Inferior parietal cortex (tissue), 1 donor: ENCODE measurements around the gene SNTN.

Source experiments
- DNase-seq: peaks from one replicate; pipeline ENCODE4 v3.0.0-alpha.2; 2016; ENCODE audit errors: extremely low spot score

Gene SNTN

GRCh38 chr3:63674586-63674985, 22.1 kb downstream of the SNTN start:
- no peak for DNase-seq

- DNase-seq: no peak
These were observed 26.7 kb downstream of the SNTN start for GRCh38 chr3:63679186-63679585.

GRCh38 chr3:63684081-63684480, 31.6 kb downstream of the SNTN start:
- no peak for DNase-seq

GRCh38 chr3:63685340-63685739, 32.9 kb downstream of the SNTN start:
- DNase-seq: no peak

- DNase-seq: no peak
These were observed 35.1 kb downstream of the SNTN start for GRCh38 chr3:63687278-63688225.

- no peak for DNase-seq
These were observed 36.8 kb downstream of the SNTN start for GRCh38 chr3:63689285-63689684.

- DNase-seq: no peak
These were observed 40.9 kb downstream of the SNTN start for GRCh38 chr3:63693351-63693750.

- DNase-seq: no peak
These were observed 52.7 kb downstream of the SNTN start for GRCh38 chr3:63705092-63705645.

GRCh38 chr3:63706321-63707085, 54.0 kb downstream of the SNTN start:
- DNase-seq: no peak

- DNase-seq: no peak
These were observed 55.3 kb downstream of the SNTN start for GRCh38 chr3:63707731-63708130.

- DNase-seq: no peak
These were observed 57.1 kb downstream of the SNTN start for GRCh38 chr3:63709576-63709975.
